HCT116 (cell line): ENCODE data around the gene DCBLD2.

Experiments
- CEBPB ChIP-seq: IDR thresholded peaks from 2 replicates; pipeline ENCODE4 v1.6.1; 2012; ENCODE audit warnings: low read depth
- EZH2 ChIP-seq: fragments of 200-600 bp; sonication (generic); IDR thresholded peaks from 2 replicates; pipeline ENCODE4 v1.6.1; 2017; ENCODE audit warnings: antibody characterized with exemption, mixed run types
- EZH2phosphoT487 ChIP-seq: fragments of 200-600 bp; IDR thresholded peaks from 2 replicates; pipeline ENCODE4 v1.6.1; 2018; ENCODE audit warnings: antibody characterized with exemption, borderline replicate concordance
- POLR2A ChIP-seq: IDR thresholded peaks from 2 replicates; pipeline ENCODE4 v1.7.0; 2011; ENCODE audit warnings: borderline replicate concordance; ENCODE audit not compliant: insufficient read depth, insufficient read length; ENCODE audit errors: extremely low read depth
- POLR2AphosphoS5 ChIP-seq: IDR thresholded peaks from 2 replicates; pipeline ENCODE4 v1.6.1; 2011; ENCODE audit warnings: mild to moderate bottlenecking, low read depth, low read length, moderate library complexity
- RAD21 ChIP-seq: IDR thresholded peaks from 2 replicates; pipeline ENCODE4 v1.6.1; 2012; ENCODE audit warnings: low read depth, mild to moderate bottlenecking
- YY1 ChIP-seq: IDR thresholded peaks from 2 replicates; pipeline ENCODE4 v1.6.1; 2011; ENCODE audit warnings: low read length, low read depth, moderate library complexity, mild to moderate bottlenecking; ENCODE audit not compliant: insufficient replicate concordance; ENCODE audit errors: extremely low read depth
- ZNF274 ChIP-seq: fragments of 200-500 bp; sonication (Bioruptor generic); IDR thresholded peaks from 2 replicates; pipeline ENCODE4 v1.6.1; 2014; ENCODE audit warnings: mild to moderate bottlenecking, low read depth, low read length, inconsistent platforms
- TF ChIP-seq, protein P1 (sequence below), 3 experiments: fragments of 200-600 bp in 1 of 3; sonication (generic) in 1 of 3; IDR thresholded peaks in 2 of 3; conservative IDR thresholded peaks in 1 of 3; 2 replicates each; pipeline ENCODE4 v1.5.1; 2012 to 2017; ENCODE audit warnings: low read depth in 2 of 3, low read length in 2 of 3, antibody characterized with exemption in 1 of 3, borderline replicate concordance in 1 of 3, control low read depth in 1 of 3, mild to moderate bottlenecking in 1 of 3, mixed read lengths in 1 of 3, mixed run types in 1 of 3, moderate library complexity in 1 of 3; ENCODE audit not compliant: insufficient read depth in 1 of 3

DNA sequence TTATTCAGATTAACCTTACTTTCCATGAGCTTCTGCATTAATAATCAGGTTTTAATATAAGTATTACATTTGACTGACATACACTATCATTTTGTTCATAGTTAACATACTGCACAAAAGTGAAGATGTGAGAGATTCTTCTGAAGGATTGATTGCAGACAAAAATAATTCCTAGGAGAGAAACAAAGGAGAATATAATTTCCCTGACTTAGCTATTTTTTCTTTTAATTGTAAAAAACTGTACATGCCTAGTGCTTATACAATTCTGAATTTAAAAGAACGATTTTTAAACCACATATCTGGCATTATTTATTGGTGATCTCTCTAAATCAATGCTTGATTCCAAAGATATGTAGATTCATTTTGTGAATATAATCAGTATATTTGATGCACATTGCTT is 11.0 kb upstream of the DCBLD2 start:
- TF ChIP-seq RAD21 (no peak), POLR2AphosphoS5 (no peak), EZH2 (no peak), EZH2phosphoT487 (no peak), CEBPB (no peak), POLR2A (no peak), YY1 (no peak), ZNF274 (no peak)
- TF ChIP-seq, protein P1, sequence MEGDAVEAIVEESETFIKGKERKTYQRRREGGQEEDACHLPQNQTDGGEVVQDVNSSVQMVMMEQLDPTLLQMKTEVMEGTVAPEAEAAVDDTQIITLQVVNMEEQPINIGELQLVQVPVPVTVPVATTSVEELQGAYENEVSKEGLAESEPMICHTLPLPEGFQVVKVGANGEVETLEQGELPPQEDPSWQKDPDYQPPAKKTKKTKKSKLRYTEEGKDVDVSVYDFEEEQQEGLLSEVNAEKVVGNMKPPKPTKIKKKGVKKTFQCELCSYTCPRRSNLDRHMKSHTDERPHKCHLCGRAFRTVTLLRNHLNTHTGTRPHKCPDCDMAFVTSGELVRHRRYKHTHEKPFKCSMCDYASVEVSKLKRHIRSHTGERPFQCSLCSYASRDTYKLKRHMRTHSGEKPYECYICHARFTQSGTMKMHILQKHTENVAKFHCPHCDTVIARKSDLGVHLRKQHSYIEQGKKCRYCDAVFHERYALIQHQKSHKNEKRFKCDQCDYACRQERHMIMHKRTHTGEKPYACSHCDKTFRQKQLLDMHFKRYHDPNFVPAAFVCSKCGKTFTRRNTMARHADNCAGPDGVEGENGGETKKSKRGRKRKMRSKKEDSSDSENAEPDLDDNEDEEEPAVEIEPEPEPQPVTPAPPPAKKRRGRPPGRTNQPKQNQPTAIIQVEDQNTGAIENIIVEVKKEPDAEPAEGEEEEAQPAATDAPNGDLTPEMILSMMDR (IDR thresholded peaks at IDR 0.05 in 2 of 3, conservative IDR thresholded peaks at IDR 0.05 in 1 of 3; ENCODE audit: borderline replicate concordance in 1 of 3, insufficient read depth in 1 of 3, low read depth in 2 of 3, low read length in 2 of 3): no peak
